Progenitor cell of endocrine pancreas (in vitro differentiated cells): ENCODE results near the gene GRID2. TPM values are rescaled to one million over a fixed set of nuclear protein-coding genes. Genes with fewer than 3 reads are reported as not detected.

ENCODE experiments used
- DNase-seq: peaks from one replicate; pipeline ENCODE4 v3.0.0; 2021; ENCODE audit warnings: low spot score; ENCODE audit not compliant: unreplicated experiment
- H3K27ac Mint-ChIP-seq: 2 replicates; pipeline ENCODE4 v1.8.0; 2021; ENCODE audit warnings: mild to moderate bottlenecking, moderate library complexity, mixed read lengths
- H3K27me3 Mint-ChIP-seq: 2 replicates; pipeline ENCODE4 v1.8.0; 2021; ENCODE audit warnings: mixed read lengths
- H3K36me3 Mint-ChIP-seq: 2 replicates; pipeline ENCODE4 v1.8.0; 2022; ENCODE audit warnings: mixed read lengths; ENCODE audit not compliant: insufficient read depth
- H3K4me1 Mint-ChIP-seq: 2 replicates; pipeline ENCODE4 v1.8.0; 2021; ENCODE audit warnings: low read depth, mixed read lengths
- H3K4me3 Mint-ChIP-seq: 2 replicates; pipeline ENCODE4 v1.8.0; 2021; ENCODE audit warnings: low read depth, mild to moderate bottlenecking, moderate library complexity, mixed read lengths
- H3K9me3 Mint-ChIP-seq: 2 replicates; pipeline ENCODE4 v1.8.0; 2021; ENCODE audit warnings: low read depth, mixed read lengths
- total RNA-seq: library from RNA; stranded (reverse); gene quantifications from 2 replicates; pipeline ENCODE4 v1.2.1, GENCODE V29; 2021
- TF ChIP-seq, protein P1 (sequence below): fragments of 200-600 bp; sonication (generic); IDR thresholded peaks from one replicate; pipeline ENCODE4 v1.5.0; 2021; ENCODE audit warnings: antibody characterized with exemption, mild to moderate bottlenecking; ENCODE audit not compliant: unreplicated experiment

The GRID2 gene
- total RNA-seq, 1 donor from 2014 or later = 0.69 TPM

DNA sequence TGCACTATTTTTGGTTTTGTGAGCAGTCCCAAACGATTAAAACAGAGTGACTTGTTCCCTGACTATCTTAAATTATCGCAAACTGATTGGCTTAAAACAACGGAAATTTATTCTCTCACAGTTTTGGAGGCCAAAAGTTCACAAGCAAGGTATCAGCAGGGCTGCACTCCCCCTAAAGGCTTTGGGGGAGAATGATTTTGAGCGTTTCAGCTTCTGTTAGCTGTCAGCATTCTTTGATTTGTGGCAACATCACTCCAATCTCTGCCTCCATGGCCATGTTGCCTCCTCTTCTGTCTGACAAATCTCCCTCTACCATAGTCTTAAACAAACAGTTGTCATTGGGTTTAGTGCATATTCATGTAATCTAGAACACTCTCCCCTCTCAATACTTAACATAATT is 1065.2 kb downstream of the GRID2 start:
- Mint-ChIP-seq H3K4me3 (no peak overlapping the region), H3K27ac (no peak overlapping the region), H3K27me3 (no peaks in the 10 kb centered on the region), H3K4me1 (no peaks in the 10 kb centered on the region), H3K9me3 (peaks cover 3% of the 10 kb centered on the region), H3K36me3 (no peaks in the 10 kb centered on the region)
- TF ChIP-seq, protein P1, sequence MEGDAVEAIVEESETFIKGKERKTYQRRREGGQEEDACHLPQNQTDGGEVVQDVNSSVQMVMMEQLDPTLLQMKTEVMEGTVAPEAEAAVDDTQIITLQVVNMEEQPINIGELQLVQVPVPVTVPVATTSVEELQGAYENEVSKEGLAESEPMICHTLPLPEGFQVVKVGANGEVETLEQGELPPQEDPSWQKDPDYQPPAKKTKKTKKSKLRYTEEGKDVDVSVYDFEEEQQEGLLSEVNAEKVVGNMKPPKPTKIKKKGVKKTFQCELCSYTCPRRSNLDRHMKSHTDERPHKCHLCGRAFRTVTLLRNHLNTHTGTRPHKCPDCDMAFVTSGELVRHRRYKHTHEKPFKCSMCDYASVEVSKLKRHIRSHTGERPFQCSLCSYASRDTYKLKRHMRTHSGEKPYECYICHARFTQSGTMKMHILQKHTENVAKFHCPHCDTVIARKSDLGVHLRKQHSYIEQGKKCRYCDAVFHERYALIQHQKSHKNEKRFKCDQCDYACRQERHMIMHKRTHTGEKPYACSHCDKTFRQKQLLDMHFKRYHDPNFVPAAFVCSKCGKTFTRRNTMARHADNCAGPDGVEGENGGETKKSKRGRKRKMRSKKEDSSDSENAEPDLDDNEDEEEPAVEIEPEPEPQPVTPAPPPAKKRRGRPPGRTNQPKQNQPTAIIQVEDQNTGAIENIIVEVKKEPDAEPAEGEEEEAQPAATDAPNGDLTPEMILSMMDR = no peak
- no peak for DNase-seq

DNA sequence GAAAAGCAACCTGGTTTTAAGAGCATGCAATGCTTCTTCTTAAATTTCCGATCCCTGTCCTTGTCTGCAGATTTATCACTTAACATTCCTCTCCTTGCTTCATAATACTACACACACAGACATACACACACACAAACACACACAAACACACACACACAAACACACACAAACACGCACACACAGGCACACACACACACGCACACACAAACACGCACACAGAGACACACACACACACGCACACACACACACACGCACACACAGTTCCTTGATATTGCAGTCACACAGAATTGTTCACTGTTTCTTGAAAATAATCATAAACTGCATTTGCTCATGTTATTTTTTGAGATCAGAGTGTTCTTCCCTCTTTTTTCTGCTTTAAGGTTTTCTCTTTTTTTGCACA is 1066.5 kb downstream of the GRID2 start:
- Mint-ChIP-seq H3K27ac (no peak overlapping the region), H3K4me3 (no peak overlapping the region), H3K4me1 (no peaks in the 10 kb centered on the region), H3K36me3 (no peaks in the 10 kb centered on the region), H3K27me3 (no peaks in the 10 kb centered on the region), H3K9me3 (no peaks in the 10 kb centered on the region)
- TF ChIP-seq, protein P1 = no peak
- DNase-seq = no peak

DNA sequence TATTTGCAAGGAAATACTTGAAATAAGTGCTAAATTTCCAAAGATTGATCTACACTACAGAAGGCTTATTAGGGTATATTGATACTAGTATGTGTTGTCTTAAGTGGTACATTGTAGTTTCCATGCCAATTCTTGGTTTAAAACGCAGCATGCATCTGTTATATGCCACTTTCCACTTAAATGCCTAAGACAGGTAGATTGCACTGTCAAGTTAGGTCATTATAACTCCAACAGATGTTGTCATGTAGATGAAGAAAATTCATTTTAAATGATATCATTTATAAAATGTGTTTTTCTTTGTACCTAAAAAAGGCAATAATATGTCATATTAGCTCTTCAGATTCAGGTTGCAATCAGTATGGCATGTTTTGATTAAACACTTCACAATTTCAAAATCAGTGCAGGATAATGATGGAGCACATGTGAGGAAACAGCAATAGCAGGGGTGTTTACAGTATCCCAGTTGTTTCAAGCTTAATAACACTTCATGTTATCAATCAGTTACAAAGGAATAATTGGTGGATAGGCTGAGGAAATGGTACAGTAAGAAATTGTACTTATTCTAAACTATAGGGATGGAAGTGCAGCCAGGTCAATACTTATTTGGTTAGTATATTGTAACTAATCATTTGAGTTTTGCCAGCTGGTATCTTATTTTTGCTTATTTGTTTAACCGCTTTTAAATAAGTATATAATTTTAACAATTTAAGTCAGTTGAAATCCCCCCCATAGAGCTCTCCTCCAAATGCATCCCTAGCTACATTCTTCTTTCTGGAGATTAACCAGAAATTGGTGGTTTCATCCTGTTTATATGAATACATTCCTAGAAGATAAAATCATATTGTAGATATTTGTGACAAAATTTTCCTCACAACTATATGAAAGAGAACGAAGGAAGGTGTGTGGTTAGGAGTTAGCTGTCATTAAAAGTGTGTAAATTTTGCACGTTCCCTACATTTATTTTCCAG is 1070.4 kb downstream of the GRID2 start:
- Mint-ChIP-seq H3K4me1 (no peaks in the 10 kb centered on the region), H3K4me3 (no peak overlapping the region), H3K27me3 (no peaks in the 10 kb centered on the region), H3K27ac (no peak overlapping the region), H3K36me3 (no peaks in the 10 kb centered on the region), H3K9me3 (no peaks in the 10 kb centered on the region)
- TF ChIP-seq, protein P1 = no peak
- DNase-seq = no peak

DNA sequence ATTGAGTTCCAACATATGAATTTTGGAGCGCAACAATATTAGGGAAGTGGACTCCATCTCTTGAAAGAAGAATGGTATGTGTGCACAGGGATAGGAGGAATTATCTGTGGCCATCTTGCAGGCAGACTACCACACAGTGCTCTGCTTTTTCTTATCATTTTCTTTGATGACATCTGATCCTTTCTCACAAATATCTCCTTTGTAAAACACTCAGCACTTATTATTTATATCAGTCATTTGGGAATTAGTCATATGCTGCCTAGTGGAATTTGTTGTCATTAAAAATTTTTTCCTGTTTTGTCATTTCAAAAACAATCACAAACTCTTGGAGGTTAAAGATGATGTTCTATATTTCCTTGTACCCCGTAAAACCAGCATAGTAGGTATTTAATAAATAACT is 1080.5 kb downstream of the GRID2 start:
- H3K4me1 Mint-ChIP-seq = no peaks in the 10 kb centered on the region
- no peak for DNase-seq
- H3K9me3 Mint-ChIP-seq = no peaks in the 10 kb centered on the region
- TF ChIP-seq, protein P1 = no peak
- no peak overlapping the region for H3K4me3 Mint-ChIP-seq
- H3K27ac Mint-ChIP-seq = no peak overlapping the region
- H3K27me3 Mint-ChIP-seq = no peaks in the 10 kb centered on the region
- H3K36me3 Mint-ChIP-seq = no peaks in the 10 kb centered on the region

DNA sequence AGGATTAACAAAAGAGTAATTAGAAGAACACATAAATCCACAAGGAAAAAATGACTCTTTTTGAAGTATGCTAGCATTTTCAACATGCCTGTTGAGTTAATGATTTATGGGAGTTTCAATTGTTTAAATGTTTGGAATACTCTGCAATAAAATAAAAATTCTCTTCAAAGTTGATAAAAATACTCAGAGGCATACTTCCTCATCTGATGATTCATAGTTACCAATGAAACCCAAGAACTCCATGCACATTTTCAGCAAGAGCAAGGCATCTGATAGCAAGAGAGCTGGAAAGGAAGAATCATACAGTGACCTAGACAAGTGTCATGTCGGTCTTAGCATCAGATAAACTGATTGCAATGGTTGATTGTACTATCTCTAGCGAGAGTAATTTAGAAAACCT is 1081.1 kb downstream of the GRID2 start:
- Mint-ChIP-seq H3K27ac (no peak overlapping the region), H3K27me3 (no peaks in the 10 kb centered on the region), H3K9me3 (no peaks in the 10 kb centered on the region), H3K36me3 (no peaks in the 10 kb centered on the region), H3K4me1 (no peaks in the 10 kb centered on the region), H3K4me3 (no peak overlapping the region)
- TF ChIP-seq, protein P1 = no peak
- no peak for DNase-seq
